SU-DHL-6 (cell line): ENCODE measurements around the gene HTT.

Experiments used
- H2AFZ ChIP-seq: fragments of 200-600 bp; sonication (generic); 2 replicates; pipeline ENCODE4 v1.6.1; 2014; ENCODE audit warnings: low read depth, mild to moderate bottlenecking, moderate library complexity, mixed read lengths, antibody characterized with exemption, low read length; ENCODE audit not compliant: severe bottlenecking
- H3F3A ChIP-seq: fragments of 200-600 bp; shearing (Covaris generic); 2 replicates; pipeline ENCODE4 v1.6.0; 2016; ENCODE audit warnings: antibody characterized with exemption, mild to moderate bottlenecking; ENCODE audit not compliant: insufficient read depth
- H3K27ac ChIP-seq: fragments of 200-600 bp; sonication (generic); 2 replicates; pipeline ENCODE4 v1.5.1; 2016; ENCODE audit warnings: low read depth, mild to moderate bottlenecking, low read length, moderate library complexity, mixed read lengths
- H3K27me3 ChIP-seq: fragments of 200-600 bp; sonication (generic), shearing (Covaris generic); 2 replicates; pipeline ENCODE4 v1.6.0; 2014; ENCODE audit warnings: mild to moderate bottlenecking, low read length
- H3K36me3 ChIP-seq: fragments of 200-600 bp; sonication (generic); 2 replicates; pipeline ENCODE4 v1.6.1; 2014; ENCODE audit warnings: mild to moderate bottlenecking, low read length, mixed read lengths
- H3K4me2 ChIP-seq: fragments of 300-600, 200-600 bp; shearing (Covaris generic), sonication (generic); 2 replicates; pipeline ENCODE4 v1.6.0; 2014; ENCODE audit warnings: low read length, low read depth, mild to moderate bottlenecking; ENCODE audit not compliant: poor library complexity, severe bottlenecking
- H3K4me3 ChIP-seq: fragments of 200-600 bp; sonication (generic); 2 replicates; pipeline ENCODE4 v1.5.1; 2014; ENCODE audit warnings: antibody characterized with exemption, low read length, mild to moderate bottlenecking, mixed read lengths; ENCODE audit not compliant: insufficient read depth, poor library complexity, severe bottlenecking
- H3K79me2 ChIP-seq: fragments of 200-600 bp; sonication (generic); 2 replicates; pipeline ENCODE4 v1.6.1; 2014; ENCODE audit warnings: mild to moderate bottlenecking, low read length, moderate library complexity; ENCODE audit not compliant: insufficient read depth
- H3K9ac ChIP-seq: fragments of 200-600 bp; sonication (generic); 2 replicates; pipeline ENCODE4 v1.7.0; 2014; ENCODE audit warnings: mild to moderate bottlenecking, low read length
- H3K9me2 ChIP-seq: fragments of 200-600 bp; sonication (generic); replicated peaks from 2 replicates; pipeline ENCODE4 v1.6.1; 2014; ENCODE audit warnings: low read length; ENCODE audit not compliant: insufficient read depth
- H3K9me3 ChIP-seq: fragments of 200-600 bp; sonication (generic); 2 replicates; pipeline ENCODE4 v1.6.1; 2014; ENCODE audit warnings: low read length, mixed read lengths; ENCODE audit not compliant: insufficient read depth
- H4K20me1 ChIP-seq: fragments of 200-600 bp; sonication (generic); 2 replicates; pipeline ENCODE4 v1.6.1; 2014; ENCODE audit warnings: low read depth, mild to moderate bottlenecking, antibody characterized with exemption, low read length, moderate library complexity, mixed read lengths
- CTCF ChIP-seq: fragments of 200-600 bp; sonication (generic); IDR thresholded peaks from one replicate; pipeline ENCODE4 v1.5.1; 2017; ENCODE audit warnings: antibody characterized with exemption, mild to moderate bottlenecking, low read length, moderate library complexity; ENCODE audit not compliant: insufficient read depth, poor library complexity, severe bottlenecking
- EZH2phosphoT487 ChIP-seq: fragments of 200-600 bp; sonication (generic), shearing (Covaris generic); conservative IDR thresholded peaks from 2 replicates; pipeline ENCODE4 v1.6.1; 2018; ENCODE audit warnings: mild to moderate bottlenecking, antibody characterized with exemption, low read length, moderate library complexity, mixed read lengths

HTT gene

GRCh38 chr4:3241898-3242524, 167.5 kb downstream of the HTT start:
- Histone ChIP-seq H4K20me1 (no peaks in the 10 kb centered on the region), H3K36me3 (no peaks in the 10 kb centered on the region), H2AFZ (no peak overlapping the region), H3F3A (no peaks in the 10 kb centered on the region), H3K79me2 (no peaks in the 10 kb centered on the region), H3K4me3 (no peak overlapping the region), H3K9ac (no peak overlapping the region), H3K27me3 (no peaks in the 10 kb centered on the region), H3K27ac (no peak overlapping the region), H3K4me2 (no peak overlapping the region), H3K9me3 (no peaks in the 10 kb centered on the region), H3K9me2 (no peaks in the 10 kb centered on the region)
- TF ChIP-seq CTCF = no peak
- no peak for TF ChIP-seq EZH2phosphoT487

GRCh38 chr4:3243136-3243780, 168.8 kb downstream of the HTT start:
- H2AFZ ChIP-seq = no peak overlapping the region
- H3K9ac ChIP-seq = no peak overlapping the region
- no peaks in the 10 kb centered on the region for H4K20me1 ChIP-seq
- TF ChIP-seq CTCF = no peak
- TF ChIP-seq EZH2phosphoT487 = no peak
- no peaks in the 10 kb centered on the region for H3K9me2 ChIP-seq
- no peaks in the 10 kb centered on the region for H3K9me3 ChIP-seq
- no peaks in the 10 kb centered on the region for H3F3A ChIP-seq
- no peaks in the 10 kb centered on the region for H3K27me3 ChIP-seq
- H3K79me2 ChIP-seq = no peaks in the 10 kb centered on the region
- no peak overlapping the region for H3K27ac ChIP-seq
- H3K4me2 ChIP-seq = no peak overlapping the region
- H3K36me3 ChIP-seq = no peaks in the 10 kb centered on the region
- no peak overlapping the region for H3K4me3 ChIP-seq

- Histone ChIP-seq H3K27me3 (no peaks in the 10 kb centered on the region), H3K9me3 (no peaks in the 10 kb centered on the region), H3K79me2 (no peaks in the 10 kb centered on the region), H4K20me1 (no peaks in the 10 kb centered on the region), H3K9ac (no peak overlapping the region), H2AFZ (no peak overlapping the region), H3K4me3 (no peak overlapping the region), H3K27ac (no peak overlapping the region), H3K4me2 (no peak overlapping the region), H3K9me2 (no peaks in the 10 kb centered on the region), H3K36me3 (no peaks in the 10 kb centered on the region), H3F3A (no peaks in the 10 kb centered on the region)
- TF ChIP-seq CTCF (no peak), EZH2phosphoT487 (no peak)
These were observed 169.5 kb downstream of the HTT start for GRCh38 chr4:3244002-3244401.
